ENCODE results near the gene CYB5RL.

The CYB5RL gene

GRCh38 chr1:54151013-54151412, 48.8 kb downstream of the CYB5RL start:
- no peaks in the 10 kb centered on the region for H3K9me2 ChIP-seq (replicated peaks; ENCODE audit: insufficient read depth, low read length)
- H4K20me1 ChIP-seq (ENCODE audit: low read depth, low read length): no peaks in the 10 kb centered on the region
- no peak for TF ChIP-seq EZH2phosphoT487 (conservative IDR thresholded peaks at IDR 0.05; ENCODE audit: low read length)
- no peak for TF ChIP-seq CTCF (IDR thresholded peaks at IDR 0.05; ENCODE audit: insufficient read depth, low read length, poor library complexity, severe bottlenecking)
- H3K27ac ChIP-seq (ENCODE audit: low read depth, low read length): no peak overlapping the region
- H3K4me3 ChIP-seq (ENCODE audit: insufficient read depth, low read length, poor library complexity, severe bottlenecking): no peak overlapping the region
- no peak overlapping the region for H3K9ac ChIP-seq (ENCODE audit: low read length)
- H3K9me3 ChIP-seq (ENCODE audit: insufficient read depth, low read length): no peaks in the 10 kb centered on the region
- H3K79me2 ChIP-seq (ENCODE audit: insufficient read depth, low read length): no peaks in the 10 kb centered on the region
- no peaks in the 10 kb centered on the region for H3F3A ChIP-seq (ENCODE audit: insufficient read depth)
- no peak overlapping the region for H2AFZ ChIP-seq (ENCODE audit: low read depth, low read length, severe bottlenecking)
- H3K4me2 ChIP-seq (ENCODE audit: low read depth, low read length, poor library complexity, severe bottlenecking): no peak overlapping the region
- H3K36me3 ChIP-seq (ENCODE audit: low read length): no peaks in the 10 kb centered on the region
- H3K27me3 ChIP-seq (ENCODE audit: low read length): no peaks in the 10 kb centered on the region

Measured in SU-DHL-6 (cell line).